Activated T-helper 9 cell treated with anti-CD3 and anti-CD28 coated beads, Interleukin-2, amount 50 U/mL, for 16 hours (primary cell): Measurements from ENCODE around the gene TBC1D4.

Experiments
- DNase-seq: peaks from one replicate; pipeline ENCODE4 v3.0.0-alpha.2; 2020; ENCODE audit warnings: low read depth

TBC1D4 gene, protein sequence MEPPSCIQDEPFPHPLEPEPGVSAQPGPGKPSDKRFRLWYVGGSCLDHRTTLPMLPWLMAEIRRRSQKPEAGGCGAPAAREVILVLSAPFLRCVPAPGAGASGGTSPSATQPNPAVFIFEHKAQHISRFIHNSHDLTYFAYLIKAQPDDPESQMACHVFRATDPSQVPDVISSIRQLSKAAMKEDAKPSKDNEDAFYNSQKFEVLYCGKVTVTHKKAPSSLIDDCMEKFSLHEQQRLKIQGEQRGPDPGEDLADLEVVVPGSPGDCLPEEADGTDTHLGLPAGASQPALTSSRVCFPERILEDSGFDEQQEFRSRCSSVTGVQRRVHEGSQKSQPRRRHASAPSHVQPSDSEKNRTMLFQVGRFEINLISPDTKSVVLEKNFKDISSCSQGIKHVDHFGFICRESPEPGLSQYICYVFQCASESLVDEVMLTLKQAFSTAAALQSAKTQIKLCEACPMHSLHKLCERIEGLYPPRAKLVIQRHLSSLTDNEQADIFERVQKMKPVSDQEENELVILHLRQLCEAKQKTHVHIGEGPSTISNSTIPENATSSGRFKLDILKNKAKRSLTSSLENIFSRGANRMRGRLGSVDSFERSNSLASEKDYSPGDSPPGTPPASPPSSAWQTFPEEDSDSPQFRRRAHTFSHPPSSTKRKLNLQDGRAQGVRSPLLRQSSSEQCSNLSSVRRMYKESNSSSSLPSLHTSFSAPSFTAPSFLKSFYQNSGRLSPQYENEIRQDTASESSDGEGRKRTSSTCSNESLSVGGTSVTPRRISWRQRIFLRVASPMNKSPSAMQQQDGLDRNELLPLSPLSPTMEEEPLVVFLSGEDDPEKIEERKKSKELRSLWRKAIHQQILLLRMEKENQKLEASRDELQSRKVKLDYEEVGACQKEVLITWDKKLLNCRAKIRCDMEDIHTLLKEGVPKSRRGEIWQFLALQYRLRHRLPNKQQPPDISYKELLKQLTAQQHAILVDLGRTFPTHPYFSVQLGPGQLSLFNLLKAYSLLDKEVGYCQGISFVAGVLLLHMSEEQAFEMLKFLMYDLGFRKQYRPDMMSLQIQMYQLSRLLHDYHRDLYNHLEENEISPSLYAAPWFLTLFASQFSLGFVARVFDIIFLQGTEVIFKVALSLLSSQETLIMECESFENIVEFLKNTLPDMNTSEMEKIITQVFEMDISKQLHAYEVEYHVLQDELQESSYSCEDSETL (N-terminal part only)

DNA sequence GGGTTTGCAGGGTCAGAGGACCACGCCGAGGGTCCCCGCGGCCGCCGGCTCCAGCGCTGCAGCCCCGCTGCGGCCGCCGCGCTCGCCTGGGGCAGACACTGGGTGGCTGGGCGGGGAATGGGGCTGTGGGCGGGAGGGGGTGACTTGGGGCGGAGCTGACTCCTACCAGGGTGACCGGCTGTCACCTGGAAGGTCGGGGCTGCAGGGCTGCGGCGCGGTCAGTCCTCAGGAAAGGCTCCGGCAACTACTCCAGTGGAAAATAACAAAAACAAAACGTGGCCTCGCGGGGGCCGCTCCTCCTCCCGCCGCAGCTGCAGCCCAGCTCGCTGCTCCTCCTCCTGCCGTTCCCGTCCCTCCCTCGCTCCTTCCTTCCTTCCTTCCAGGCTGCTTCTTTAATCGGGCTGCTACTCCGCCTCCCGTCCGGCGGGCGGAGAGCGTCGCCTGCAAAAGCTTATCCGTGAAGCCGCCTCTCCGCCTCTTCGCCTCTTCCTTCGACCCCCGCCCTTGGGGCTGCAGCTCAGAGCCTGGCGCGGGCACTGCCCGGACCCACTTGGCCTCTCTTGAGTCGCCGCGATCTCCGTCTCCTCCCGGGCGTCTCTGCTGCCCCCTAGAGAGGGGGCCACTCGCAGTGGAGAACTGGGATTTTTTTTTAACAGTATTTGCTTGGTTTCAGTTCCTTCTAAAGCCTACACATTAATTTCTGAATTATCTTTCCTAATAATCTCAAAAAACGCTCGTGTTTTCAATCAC is at the start of gene TBC1D4:
Gene TBC1D4, minus strand, starts transcription at position 100 of the 750 bp plus-strand sequence. CDS start 402 bp downstream, outside the sequence.
- peak; percentile 22 for DNase-seq

DNA sequence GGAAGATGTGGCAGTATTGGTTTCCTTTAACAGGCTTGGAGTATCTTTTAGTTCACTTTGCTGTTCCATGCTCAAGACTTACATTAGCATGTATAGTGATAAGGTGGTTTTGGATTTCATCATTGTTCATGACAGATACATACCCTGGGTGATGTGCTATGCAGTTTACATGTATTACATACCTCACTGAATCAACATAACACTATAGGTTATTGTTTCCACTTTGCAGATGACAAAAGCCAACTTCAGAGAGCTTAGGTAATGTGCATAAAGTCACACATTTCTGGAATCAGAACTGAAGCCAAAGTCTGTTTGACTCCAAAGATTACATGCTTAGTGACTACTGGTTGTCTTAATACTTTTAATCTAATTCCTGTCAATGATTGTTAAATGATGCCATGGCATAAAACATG is 48.6 kb upstream of the TBC1D4 start:
- no peak for DNase-seq

DNA sequence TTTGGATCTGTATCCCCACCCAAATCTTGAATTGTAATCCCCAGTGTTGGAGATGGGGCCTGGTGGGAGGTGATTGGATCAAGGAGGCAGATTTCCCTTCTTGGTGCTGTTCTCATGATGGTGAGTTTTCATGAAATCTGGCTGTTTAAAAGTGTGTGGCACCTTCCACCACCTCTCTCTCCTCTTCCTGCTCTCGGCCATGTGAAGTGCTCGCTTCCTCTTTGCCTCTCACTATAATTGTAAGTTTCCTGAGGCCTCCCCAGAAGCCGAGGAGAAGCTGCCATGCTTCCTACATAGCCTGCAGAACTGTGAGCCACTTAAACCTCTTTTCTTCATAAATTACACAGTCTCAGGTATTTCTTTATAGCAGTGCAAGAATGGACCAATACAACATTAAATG is 40.0 kb upstream of the TBC1D4 start:
- no peak for DNase-seq

DNA sequence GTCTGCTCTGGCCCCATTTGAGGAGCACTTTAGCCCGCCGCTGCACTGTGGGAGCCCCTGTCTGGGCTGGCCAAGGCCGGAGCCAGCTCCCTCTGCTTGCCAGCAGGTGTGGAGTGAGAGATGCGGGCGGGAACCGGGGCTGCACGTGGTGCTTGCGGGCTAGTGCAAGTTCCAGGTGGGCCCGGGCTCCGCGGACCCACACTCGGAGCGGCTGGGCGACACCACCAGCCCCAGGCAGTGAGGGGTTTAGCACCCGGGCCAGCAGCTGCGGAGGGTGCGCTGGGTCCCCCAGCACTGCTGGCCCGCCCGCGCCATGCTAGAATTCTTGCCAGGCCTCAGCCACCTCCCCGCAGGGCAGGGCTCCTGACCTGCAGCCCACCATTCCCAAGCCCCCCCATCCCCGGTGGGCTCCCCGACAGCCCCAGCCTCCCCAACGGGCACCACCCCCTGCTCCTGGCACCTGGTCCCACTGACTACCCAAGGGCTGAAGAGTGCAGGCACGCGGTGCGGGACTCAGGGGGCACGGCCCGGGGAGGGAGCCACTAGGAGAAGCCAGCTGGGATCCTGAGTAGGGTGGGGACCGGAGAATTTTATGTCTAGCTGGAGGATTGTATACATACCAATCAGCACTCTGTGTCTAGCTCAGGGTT is 36.6 kb upstream of the TBC1D4 start:
- no peak for DNase-seq

DNA sequence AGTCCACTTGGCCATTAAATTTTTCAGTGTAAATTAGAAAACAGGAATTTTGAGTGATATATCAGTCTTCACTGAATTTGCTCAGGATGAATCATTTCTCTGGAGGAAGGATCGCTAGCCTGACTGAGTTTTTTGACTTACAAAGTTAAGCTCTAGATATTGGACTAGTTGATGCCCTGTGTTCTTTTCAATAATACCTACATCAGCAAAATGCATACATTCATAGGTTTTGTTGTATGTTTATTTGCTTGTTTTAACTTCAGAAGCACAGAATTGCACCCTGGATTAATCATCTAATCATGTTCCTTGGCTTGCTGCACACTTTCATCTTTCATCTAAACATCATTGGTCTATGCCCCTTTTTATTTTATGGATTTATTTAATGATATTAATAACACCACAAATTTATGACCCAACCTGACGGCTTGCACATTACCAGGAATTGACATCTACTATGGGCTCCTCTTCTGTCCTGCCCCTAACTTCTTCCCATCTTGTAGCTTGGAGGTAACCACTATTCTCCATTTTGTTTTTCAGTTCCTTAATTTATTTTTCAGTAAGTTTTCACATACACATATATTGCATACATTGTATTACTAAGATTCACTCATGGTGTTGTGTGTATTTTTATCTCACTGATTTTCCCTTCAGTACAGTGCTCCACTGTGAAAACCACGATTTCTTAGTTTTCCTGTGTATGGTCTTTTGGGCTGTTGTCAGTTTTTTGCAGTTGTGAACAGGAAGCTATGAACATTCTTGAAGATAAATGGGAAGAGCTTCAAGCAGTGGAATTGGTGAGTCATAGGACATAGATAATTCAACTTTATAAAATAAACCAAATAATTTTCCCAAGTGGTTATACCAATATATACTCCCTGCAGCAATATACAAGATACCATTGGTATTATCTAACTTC is 32.4 kb upstream of the TBC1D4 start:
- no peak for DNase-seq

DNA sequence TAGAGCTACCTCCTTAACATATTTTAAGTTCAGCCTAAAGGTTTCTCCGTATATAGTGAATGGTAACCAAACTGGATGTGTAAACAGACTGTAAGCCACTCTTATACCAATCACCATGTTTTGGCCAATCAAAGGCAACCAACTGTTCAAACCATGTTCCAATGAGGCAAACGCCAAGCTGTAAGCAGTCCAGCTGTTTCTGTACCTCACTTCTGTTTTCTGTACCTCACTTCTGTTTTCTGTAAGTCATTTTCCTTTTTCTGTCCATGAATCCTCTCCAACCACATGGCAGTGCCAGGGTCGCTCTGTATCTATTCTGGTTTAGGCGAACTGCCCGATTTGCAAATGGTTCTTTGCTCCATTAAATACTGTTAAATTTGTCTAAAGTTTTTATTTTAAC is 31.3 kb upstream of the TBC1D4 start:
- DNase-seq, result no peak

DNA sequence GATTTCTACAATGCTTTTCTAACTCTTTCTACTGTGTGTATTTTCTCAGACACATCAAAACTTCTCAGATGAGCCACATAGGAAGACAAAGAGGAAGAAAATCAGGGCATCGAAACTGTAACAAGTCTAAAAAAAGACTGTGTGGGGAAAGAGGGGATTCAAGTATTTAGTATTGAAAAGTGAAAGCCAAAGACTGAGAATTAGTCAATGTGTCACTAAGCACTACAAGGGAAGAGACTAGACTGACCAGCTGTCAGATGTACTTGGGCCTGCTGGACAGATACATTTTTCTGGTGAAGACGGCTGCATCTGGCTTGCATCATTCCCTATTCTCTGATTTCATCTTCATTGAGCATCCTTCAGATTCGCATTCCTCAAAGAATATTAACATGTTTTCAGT is 30.3 kb upstream of the TBC1D4 start:
- DNase-seq, result no peak

DNA sequence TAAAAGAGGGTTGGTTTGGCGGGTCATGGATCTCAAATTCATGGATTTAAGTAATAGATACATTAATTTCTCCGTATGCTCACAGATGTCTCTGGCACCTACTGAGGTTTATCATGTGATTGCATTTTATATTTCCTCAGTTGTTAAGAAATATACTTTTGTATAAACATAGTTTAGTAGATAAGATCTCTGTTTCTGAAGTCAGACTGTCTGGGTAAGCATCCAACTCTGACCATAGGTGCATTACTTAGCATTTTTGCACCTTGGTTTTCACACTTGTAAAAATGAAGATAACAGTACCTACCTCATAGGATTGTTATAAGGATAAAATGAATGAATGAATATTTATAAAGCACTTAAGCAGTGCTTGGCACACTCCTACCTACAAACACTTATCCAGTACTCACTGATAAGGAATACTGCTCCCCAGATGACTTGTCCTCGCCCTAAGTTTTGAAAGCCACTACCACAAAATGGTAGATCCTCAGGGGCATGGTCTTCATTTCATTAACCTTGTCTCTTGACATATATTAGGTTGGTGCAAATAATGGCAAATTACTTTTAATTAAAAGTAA is 29.2 kb upstream of the TBC1D4 start:
- no peak for DNase-seq

DNA sequence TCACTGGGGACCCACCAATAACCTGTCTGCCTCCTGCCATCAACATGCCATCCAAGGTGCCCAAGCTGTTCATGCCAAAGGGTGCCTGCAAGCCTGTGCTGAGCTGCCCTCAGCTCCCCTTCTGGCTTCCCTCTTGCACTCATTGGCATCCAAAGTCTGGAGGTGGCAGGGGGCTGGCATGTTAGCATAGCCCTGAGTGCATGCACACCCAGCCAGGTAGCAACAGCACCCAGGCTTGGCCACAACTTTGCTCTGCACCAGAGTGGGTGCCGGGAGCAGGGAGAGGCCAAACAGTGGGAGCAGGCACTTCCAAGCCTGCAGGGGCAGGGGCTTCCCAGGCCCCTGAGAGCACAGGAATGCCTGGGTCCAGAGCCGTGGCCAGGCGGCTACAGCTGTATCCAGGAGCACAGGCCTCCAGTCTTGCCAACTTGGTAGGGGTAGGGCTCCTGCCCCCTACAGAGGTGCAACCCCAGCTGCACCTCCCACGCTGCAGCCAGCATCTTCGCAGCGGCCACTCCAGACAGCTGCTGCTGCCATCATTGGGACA is 26.1 kb upstream of the TBC1D4 start:
- no peak for DNase-seq

DNA sequence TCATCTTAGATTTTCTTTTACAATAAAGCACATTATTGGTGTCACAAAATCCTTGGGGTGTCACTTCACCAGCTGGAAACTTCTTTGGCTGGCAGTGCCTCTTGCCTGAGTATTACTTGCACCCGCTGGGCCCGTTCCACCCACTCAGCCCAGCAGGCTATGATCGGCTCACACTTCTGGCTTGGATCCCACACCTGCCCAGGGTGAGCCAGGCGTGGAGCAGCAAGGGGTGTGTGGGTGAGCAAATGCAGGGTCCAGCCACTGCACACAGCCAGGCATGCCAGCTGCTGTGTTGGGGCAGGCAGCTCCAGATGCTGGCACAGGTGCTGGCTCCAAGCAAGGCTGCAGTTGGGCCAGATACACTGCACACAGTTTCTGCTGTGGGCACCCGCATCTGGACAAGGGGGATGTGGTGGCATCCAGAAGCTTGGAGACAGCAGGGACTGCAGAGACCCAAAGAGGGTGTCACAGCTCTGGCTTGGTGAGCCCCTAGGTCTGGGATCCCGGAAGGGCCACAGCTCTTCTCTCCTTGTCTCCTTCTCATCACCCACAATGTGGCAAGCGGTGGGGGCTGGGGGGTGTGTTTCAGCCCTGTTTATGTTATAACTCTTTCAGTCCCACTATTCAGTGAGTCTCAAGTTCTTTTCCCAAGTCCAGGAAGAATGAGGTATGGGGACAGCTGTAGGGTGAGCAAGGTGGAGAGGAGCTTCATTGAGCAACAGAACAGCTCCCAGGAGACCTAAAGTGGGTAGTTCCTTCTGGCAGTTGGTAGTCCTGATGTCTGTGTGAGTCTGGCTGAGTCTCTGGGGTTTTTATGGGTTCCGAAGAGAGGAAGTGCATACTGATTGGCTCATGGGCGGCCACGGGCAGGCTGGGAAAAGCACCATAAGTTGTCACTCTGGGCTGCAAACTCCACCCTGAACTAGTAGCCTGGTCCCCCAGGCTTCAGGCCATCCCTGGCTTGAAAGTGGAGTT is 25.3 kb upstream of the TBC1D4 start:
- DNase-seq, result no peak

DNA sequence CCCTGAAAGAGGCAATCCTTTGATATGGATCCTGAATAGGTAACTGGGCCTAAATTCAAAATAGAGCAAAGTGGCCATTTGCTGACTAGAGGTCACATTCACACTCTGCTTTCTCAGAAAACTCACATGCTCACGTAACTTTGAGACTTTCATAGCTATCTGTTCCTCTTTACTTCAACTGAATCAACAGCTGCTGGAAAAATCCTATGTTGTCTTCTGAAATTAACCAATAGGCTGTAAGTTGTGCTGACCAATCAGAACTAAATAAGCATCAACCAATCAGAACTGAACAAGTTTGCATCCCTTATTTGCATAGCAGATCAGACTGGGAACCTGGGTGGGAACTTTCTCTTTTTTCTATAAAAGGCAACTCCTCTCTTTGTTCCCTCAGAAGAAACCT is 24.0 kb upstream of the TBC1D4 start:
- DNase-seq, result no peak

DNA sequence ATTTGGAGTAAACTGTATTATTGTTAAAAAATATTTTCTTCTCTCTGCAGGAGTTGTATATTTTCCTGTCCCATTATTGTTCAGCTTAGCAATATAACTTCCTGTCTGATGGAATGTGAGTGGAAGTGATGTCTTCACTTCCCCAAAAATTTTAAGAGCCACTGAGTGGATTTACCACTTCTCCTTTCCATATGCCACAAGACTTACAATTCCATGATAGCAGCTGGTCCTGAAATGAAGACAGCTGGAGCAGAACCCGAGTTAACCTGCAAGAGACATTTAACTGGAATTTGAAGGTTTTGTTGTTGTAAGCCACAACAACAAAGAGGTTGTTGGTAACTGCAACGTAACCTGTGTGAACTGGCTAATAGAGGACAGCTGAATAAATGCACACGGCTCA is 23.4 kb upstream of the TBC1D4 start:
- DNase-seq, result no peak

DNA sequence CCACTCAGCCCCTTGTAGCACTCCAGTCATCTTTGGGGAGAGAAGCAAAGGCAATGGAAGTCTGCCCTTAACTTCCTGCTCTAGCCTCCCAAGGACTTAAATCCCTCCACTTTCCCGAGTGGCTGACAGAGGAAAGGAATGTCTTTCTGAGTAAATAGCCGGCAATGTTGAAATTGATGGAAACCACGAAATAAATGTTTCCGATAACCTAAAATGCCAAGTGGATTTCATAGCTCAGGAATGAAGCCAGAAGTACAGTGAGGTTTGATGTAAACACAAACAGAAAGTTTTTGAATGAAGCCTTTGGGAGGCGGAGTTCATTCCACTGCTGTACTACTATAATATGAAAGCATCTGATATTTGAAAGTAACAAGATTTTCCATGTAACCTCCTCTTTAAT is 14.0 kb upstream of the TBC1D4 start:
- no peak for DNase-seq

DNA sequence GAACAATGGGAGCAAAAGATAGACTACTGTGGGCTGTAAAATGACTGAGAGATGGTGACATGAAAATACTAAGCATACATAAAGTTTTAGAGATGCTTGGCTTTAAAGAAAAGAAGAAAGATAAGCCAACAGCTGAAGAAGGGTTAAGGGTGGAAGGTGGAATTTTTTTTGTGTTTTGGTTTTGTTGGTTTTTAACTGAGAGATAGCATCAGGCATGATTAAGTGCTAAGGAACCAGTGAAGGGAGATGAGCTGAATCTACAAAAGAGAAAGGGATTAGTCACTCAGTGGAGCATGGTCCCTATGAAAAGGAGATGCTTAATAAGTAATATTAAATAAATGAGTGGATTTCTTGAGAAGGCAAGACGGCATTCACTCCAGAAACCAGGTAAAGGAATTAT is 12.5 kb upstream of the TBC1D4 start:
- no peak for DNase-seq

DNA sequence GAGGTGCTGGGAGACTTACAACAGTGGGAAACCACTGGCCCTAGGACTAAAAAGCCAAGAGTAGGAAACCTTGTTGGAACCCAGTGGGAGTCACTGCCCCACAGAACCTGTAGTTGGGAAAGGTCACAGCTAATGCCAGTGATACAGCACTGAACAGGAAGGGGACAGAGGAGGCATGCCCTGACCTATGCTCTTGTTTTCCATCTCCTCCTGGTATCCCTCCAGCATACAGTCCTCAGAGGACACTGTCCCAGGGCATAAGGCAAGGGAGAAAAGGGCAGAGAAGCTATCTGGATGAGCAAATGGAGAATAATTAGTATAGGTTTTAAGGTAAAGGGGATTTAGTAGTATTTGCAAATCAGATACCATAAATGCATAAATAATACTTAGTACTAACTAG is 11.2 kb upstream of the TBC1D4 start:
- no peak for DNase-seq

DNA sequence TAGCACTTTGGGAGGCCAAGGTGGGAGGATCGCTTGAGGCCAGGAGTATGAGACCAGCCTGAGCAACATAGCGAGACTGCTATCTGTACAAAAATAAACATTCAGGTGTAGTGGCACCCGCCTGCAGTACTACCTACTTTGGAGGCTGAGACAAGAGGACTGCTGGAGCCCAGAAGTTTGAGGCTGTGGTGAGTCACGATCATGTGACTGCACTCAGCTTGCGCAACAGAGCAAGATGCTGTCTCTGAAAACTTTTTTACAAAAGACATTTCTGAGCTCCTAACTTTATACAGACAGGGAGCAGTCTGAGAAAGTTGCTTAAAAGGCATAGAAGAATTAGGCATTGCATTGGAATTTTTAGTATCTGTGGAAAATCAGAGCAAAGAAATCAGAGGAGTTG is 10.4 kb upstream of the TBC1D4 start:
- DNase-seq, result no peak

DNA sequence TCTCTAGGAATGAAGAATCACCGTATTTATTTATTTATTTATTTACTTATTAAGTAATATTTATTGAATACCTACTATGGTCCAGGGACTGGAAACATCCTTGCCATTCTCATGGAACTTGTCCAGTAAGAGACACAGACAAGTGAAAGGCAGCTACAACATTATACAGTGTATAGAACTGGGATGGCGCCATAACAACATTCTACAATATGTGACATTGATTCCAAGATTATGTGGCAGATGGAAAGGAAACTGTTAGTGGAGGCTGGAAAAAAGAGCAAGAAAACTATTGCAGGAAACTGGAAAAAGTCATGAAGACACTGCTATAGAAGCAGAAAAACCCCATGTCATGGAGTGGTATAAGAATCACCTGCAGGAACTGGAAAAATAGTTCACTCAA is 9.4 kb upstream of the TBC1D4 start:
- no peak for DNase-seq

DNA sequence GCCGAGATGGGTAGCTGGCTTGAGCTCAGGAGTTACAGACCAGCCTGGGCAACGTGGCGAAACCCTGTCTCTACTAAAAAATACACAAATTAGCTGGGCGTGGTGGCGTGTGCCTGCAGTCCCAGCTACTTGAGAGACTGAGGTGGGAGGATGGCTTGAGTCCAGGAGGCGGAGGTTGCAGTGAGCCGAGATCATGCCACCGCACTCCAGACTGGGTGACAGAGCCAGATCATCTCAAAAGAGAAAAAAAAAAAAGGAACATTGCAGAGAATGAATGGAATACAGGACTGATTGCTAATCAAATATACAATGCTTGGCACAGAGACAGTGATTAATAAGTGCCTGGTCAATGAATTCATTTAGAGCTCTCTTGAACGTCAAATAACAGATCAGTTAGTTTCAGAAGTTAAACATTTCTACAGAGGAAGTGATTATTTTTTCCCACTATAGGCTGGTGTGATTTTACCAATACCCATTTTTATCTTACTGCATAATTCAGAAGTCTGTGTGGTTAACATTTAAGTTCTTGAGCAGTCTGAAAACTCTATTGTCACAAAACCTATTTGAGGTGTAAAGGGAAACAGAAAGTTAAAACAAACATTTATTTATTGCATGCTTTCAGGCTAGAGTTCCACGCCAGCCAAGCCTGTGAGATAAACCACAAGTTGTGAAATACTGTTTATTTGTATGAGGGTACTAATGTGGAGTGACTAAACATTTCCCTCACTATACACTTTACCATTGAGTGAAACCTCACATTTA is 7.7 kb upstream of the TBC1D4 start:
- DNase-seq, result no peak
